ENCODE measurements around the gene C19orf25.
"Not testable (repeated sequence)": the region's sequence is repeated elsewhere in the genome, so short reads cannot be mapped to it uniquely, and the experiment has no call there.

The C19orf25 gene

GRCh38 chr19:1478934-1479707 lies at the start of gene C19orf25:
TSS of gene C19orf25 (minus strand) at chr19:1479215. CDS start at chr19:1478903, 312 bp downstream.
- DNase-seq (ENCODE audit: low spot score): peak; percentile 94

- DNase-seq (ENCODE audit: low spot score): no peak
These were observed 48.8 kb upstream of the C19orf25 start for GRCh38 chr19:1527650-1528309.

- no peak for DNase-seq (ENCODE audit: low spot score)
These were observed 48.1 kb upstream of the C19orf25 start for GRCh38 chr19:1526979-1527649.

- DNase-seq (ENCODE audit: low spot score): no peak
These were observed 47.2 kb upstream of the C19orf25 start for GRCh38 chr19:1526066-1526778.

- DNase-seq (ENCODE audit: low spot score): no peak
These were observed 46.3 kb upstream of the C19orf25 start for GRCh38 chr19:1525343-1525742.

- DNase-seq (ENCODE audit: low spot score): no peak
These were observed 45.9 kb upstream of the C19orf25 start for GRCh38 chr19:1524972-1525325.

- DNase-seq (ENCODE audit: low spot score): no peak
These were observed 45.4 kb upstream of the C19orf25 start for GRCh38 chr19:1524287-1524971.

- no peak for DNase-seq (ENCODE audit: low spot score)
These were observed 44.6 kb upstream of the C19orf25 start, which contains the start of gene PLK5 for GRCh38 chr19:1523412-1524286. TSS of gene PLK5 (plus strand) at chr19:1524077. CDS start at chr19:1526997, 2,920 bp downstream.

- DNase-seq (ENCODE audit: low spot score): no peak
These were observed 43.8 kb upstream of the C19orf25 start for GRCh38 chr19:1522838-1523237.

- no peak for DNase-seq (ENCODE audit: low spot score)
These were observed 43.0 kb upstream of the C19orf25 start for GRCh38 chr19:1522061-1522460.

GRCh38 chr19:1521636-1522035 lies 42.6 kb upstream of the C19orf25 start:
- no peak for DNase-seq (ENCODE audit: low spot score)

- DNase-seq (ENCODE audit: low spot score): no peak
These were observed 41.3 kb upstream of the C19orf25 start for GRCh38 chr19:1520203-1520780.

- not testable (repeated sequence) for DNase-seq (ENCODE audit: low spot score)
These were observed 40.8 kb upstream of the C19orf25 start for GRCh38 chr19:1519802-1520201.

GRCh38 chr19:1518471-1518870 lies 39.5 kb upstream of the C19orf25 start:
- no peak for DNase-seq (ENCODE audit: low spot score)

GRCh38 chr19:1516395-1516753 lies 37.4 kb upstream of the C19orf25 start:
- no peak for DNase-seq (ENCODE audit: low spot score)

- no peak for DNase-seq (ENCODE audit: low spot score)
These were observed 36.1 kb upstream of the C19orf25 start for GRCh38 chr19:1514986-1515721.

- no peak for DNase-seq (ENCODE audit: low spot score)
These were observed 35.3 kb upstream of the C19orf25 start for GRCh38 chr19:1514295-1514661.

GRCh38 chr19:1513499-1514294 lies 34.7 kb upstream of the C19orf25 start:
- peak; percentile 46 for DNase-seq (ENCODE audit: low spot score)
